K562 (cell line): ENCODE measurements around the gene KCNC3. TPM values are rescaled to one million over a fixed set of nuclear protein-coding genes. Genes with fewer than 3 reads are reported as not detected.

Source experiments
- BRD4 ChIP-seq: fragments of 200-600 bp; sonication (generic); IDR thresholded peaks from 2 replicates; pipeline ENCODE4 v1.6.1; 2017; ENCODE audit warnings: inconsistent platforms
- CAMTA2 ChIP-seq: fragments of 250-450 bp; sonication (Bioruptor Pico); conservative IDR thresholded peaks from 2 replicates; pipeline ENCODE4 v1.5.1; 2022
- CCNT2 ChIP-seq: IDR thresholded peaks from 2 replicates; pipeline ENCODE4 v1.6.1; 2011; ENCODE audit warnings: borderline replicate concordance, low read depth, mild to moderate bottlenecking, moderate library complexity, mixed read lengths, low read length; ENCODE audit not compliant: insufficient read length; ENCODE audit errors: extremely low read depth
- CTCF ChIP-seq, 3 experiments: IDR thresholded peaks in 2 of 3; conservative IDR thresholded peaks in 1 of 3; 2 replicates each; pipeline ENCODE4 v1.5.1; 2011 to 2012; ENCODE audit warnings: low read length in 3 of 3, mild to moderate bottlenecking in 3 of 3, control low read depth in 2 of 3, improper control_type of control experiment in 1 of 3, inconsistent platforms in 1 of 3, low read depth in 1 of 3, mixed read lengths in 1 of 3, moderate library complexity in 1 of 3; ENCODE audit not compliant: insufficient read depth in 2 of 3
- FOXJ2 ChIP-seq: fragments of 200-800 bp; sonication (Bioruptor generic); IDR thresholded peaks from 2 replicates; pipeline ENCODE4 v1.6.1; 2016; ENCODE audit warnings: missing genetic modification characterization, missing compliant biosample characterization
- HES1 ChIP-seq: fragments of 450-650 bp; IDR thresholded peaks from 2 replicates; pipeline ENCODE4 v1.6.1; 2016; ENCODE audit warnings: low read depth, mild to moderate bottlenecking, moderate library complexity
- MBD1 ChIP-seq: fragments of 250-450 bp; sonication (Bioruptor Pico); IDR thresholded peaks from 2 replicates; pipeline ENCODE4 v1.8.0; 2022; ENCODE audit warnings: inconsistent platforms
- MBD2 ChIP-seq: sonication (generic); IDR thresholded peaks from 2 replicates; pipeline ENCODE4 v1.6.1; 2016; ENCODE audit warnings: low read depth, borderline replicate concordance
- POLR2AphosphoS5 ChIP-seq: IDR thresholded peaks from 2 replicates; pipeline ENCODE4 v1.6.1; 2011; ENCODE audit warnings: mild to moderate bottlenecking, low read depth, low read length, moderate library complexity; ENCODE audit not compliant: control insufficient read depth, insufficient read depth
- POLR3A ChIP-seq: IDR thresholded peaks from 2 replicates; pipeline ENCODE4 v1.6.1; 2011; ENCODE audit warnings: borderline replicate concordance, mild to moderate bottlenecking, moderate library complexity; ENCODE audit not compliant: insufficient read length, insufficient read depth; ENCODE audit errors: extremely low read depth
- SNRNP70 ChIP-seq: fragments of 200-400 bp; formaldehyde crosslinking; optimal IDR thresholded peaks from 2 replicates; pipeline ENCODE3; 2017; ENCODE audit warnings: low read depth, low read length
- TBP ChIP-seq: optimal IDR thresholded peaks from 2 replicates; pipeline ENCODE3; 2011; ENCODE audit warnings: low read depth, low read length, improper control_type of control experiment
- ZNF12 ChIP-seq: sonication (generic); formaldehyde crosslinking; IDR thresholded peaks from 2 replicates; pipeline ENCODE4 v1.4.0; 2020; ENCODE audit warnings: mild to moderate bottlenecking, missing genetic modification reagents
- ZNF518B ChIP-seq: fragments of 250-450 bp; sonication (Bioruptor Pico); IDR thresholded peaks from 2 replicates; pipeline ENCODE4 v1.5.0; 2021; ENCODE audit warnings: mild to moderate bottlenecking, moderate library complexity
- ZNF57 ChIP-seq: fragments of 450-650 bp; formaldehyde crosslinking; IDR thresholded peaks from 2 replicates; pipeline ENCODE4 v1.4.0; 2020; ENCODE audit warnings: mild to moderate bottlenecking, moderate library complexity
- polyA plus RNA-seq, 8 experiments: library from polyadenylated mRNA; depleted of rRNA in 4 of 8; stranded (reverse) in 5 of 8; unstranded in 3 of 8; fragments of >200 nt; fragmentation: Nextera tagmentation in 2 of 8; fragmentation: Illumina TruSeq in 1 of 8; extraction: Ambion mirVana in 2 of 8; extraction: Trizol in 1 of 8; gene quantifications; 2 replicates each; pipeline versions ENCODE4 v1.2.1 to v1.2.3, GENCODE V29; 2011 to 2014; ENCODE audit warnings: inconsistent platforms in 1 of 8, missing spikeins in 1 of 8
- total RNA-seq, 7 experiments: library from RNA; depleted of rRNA in 6 of 7; stranded (reverse); fragments of >200 nt in 6 of 7; fragmentation: Illumina TruSeq in 2 of 7; extraction: Trizol in 2 of 7; gene quantifications; 2 replicates each; pipeline versions ENCODE4 v1.2.1 to v1.2.3, GENCODE V29; 2011 to 2021; ENCODE audit warnings: low replicate concordance in 1 of 7

The KCNC3 gene
- total and polyA plus RNA-seq, 9 of the 15 experiments (the other 6 are each of a cell fraction or from before 2014, with no cell fraction given), result 0.03 to 26.2 (median 2.0) TPM

GRCh38 chr19:50333235-50333736, 4.1 kb upstream of the KCNC3 start (continued):
- TF ChIP-seq CTCF (IDR thresholded peaks at IDR 0.05 in 2 of 3, conservative IDR thresholded peaks at IDR 0.05 in 1 of 3; ENCODE audit: insufficient read depth in 2 of 3, low read depth in 1 of 3, low read length in 3 of 3) (peak in 1 of 3 experiments; percentile 11; a peak in 1 of 6 replicates), ZNF12 (CRISPR knock-in tag) (no peak), HES1 (peak; percentile 52; the same call in 1 of the 2 replicates), POLR2AphosphoS5 (no peak), MBD1 (CRISPR knock-in tag) (no peak), TBP (no peak), CAMTA2 (no peak), ZNF57 (CRISPR knock-in tag) (no peak), FOXJ2 (tag) (no peak), MBD2 (peak; percentile 73), BRD4 (no peak), ZNF518B (no peak), SNRNP70 (no peak), CCNT2 (peak; percentile 77), POLR3A (no peak)
